ENCODE measurements around the gene TXNDC11. TPM values are rescaled to one million over a fixed set of nuclear protein-coding genes. Genes with fewer than 3 reads are reported as not detected.
A peak's percentile ranks its signal among the peaks of the same experiment; 100 is the strongest.

TXNDC11 gene
- total and polyA plus RNA-seq, 4 donors: 18.1 to 34.3 (median 31.2) TPM

- DNase-seq (ENCODE audit: low read depth in 4 of 6, low spot score in 6 of 6): no peak
- 96% methylated on average over 9 of the region's 12 CpGs for WGBS (ENCODE audit: insufficient coverage)
- Histone ChIP-seq H3K36me3 (ENCODE audit: control insufficient read depth, insufficient read depth, low read length) (peaks cover 47% of the 10 kb centered on the region), H3K9me3 (ENCODE audit: control insufficient read depth, insufficient read depth, low read length) (no peaks in the 10 kb centered on the region), H3K27ac (ENCODE audit: low read depth, low read length) (no peak overlapping the region), H3K27me3 (ENCODE audit: control insufficient read depth, insufficient read depth, low read length) (no peaks in the 10 kb centered on the region), H3K4me3 (ENCODE audit: low read depth, low read length) (no peak overlapping the region), H3K4me1 (ENCODE audit: control insufficient read depth, insufficient read depth, low read length) (peaks cover 4% of the 10 kb centered on the region)
These were observed 46.2 kb downstream of the TXNDC11 start for GRCh38 chr16:11696266-11697012.

DNA sequence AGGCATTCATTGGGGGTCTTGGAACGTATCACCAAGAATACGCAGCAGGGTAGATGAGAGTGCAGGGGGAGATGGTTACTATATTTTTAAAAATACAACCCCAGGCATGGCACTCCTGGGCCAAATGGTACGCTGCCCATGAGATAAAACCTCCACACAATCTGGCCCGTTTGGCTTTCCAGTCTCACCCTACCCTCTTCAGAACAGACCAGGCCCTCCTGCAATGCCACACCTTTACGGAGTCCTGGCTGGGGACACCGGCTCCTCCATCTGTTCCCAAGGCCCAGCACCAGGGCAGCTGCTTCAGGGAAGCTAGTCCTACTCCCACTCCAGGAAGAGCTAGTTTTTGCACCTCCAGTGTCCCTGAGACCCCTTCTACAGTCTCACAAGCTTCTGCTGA is 50.0 kb downstream of the TXNDC11 start:
- Histone ChIP-seq H3K36me3 (ENCODE audit: control insufficient read depth, insufficient read depth, low read length) (peaks cover 34% of the 10 kb centered on the region), H3K4me1 (ENCODE audit: control insufficient read depth, insufficient read depth, low read length) (peaks cover 14% of the 10 kb centered on the region), H3K27me3 (ENCODE audit: control insufficient read depth, insufficient read depth, low read length) (no peaks in the 10 kb centered on the region), H3K4me3 (ENCODE audit: low read depth, low read length) (no peak overlapping the region), H3K27ac (ENCODE audit: low read depth, low read length) (no peak overlapping the region), H3K9me3 (ENCODE audit: control insufficient read depth, insufficient read depth, low read length) (no peaks in the 10 kb centered on the region)
- 92% methylated on average over 4 of the region's 6 CpGs for WGBS (ENCODE audit: insufficient coverage)
- no peak for DNase-seq (ENCODE audit: low read depth in 4 of 6, low spot score in 6 of 6)

GRCh38 chr16:11692171-11692570 is 50.5 kb downstream of the TXNDC11 start:
- Histone ChIP-seq H3K4me3 (ENCODE audit: low read depth, low read length) (no peak overlapping the region), H3K27ac (ENCODE audit: low read depth, low read length) (no peak overlapping the region), H3K9me3 (ENCODE audit: control insufficient read depth, insufficient read depth, low read length) (no peaks in the 10 kb centered on the region), H3K36me3 (ENCODE audit: control insufficient read depth, insufficient read depth, low read length) (peaks cover 30% of the 10 kb centered on the region), H3K4me1 (ENCODE audit: control insufficient read depth, insufficient read depth, low read length) (peaks cover 18% of the 10 kb centered on the region), H3K27me3 (ENCODE audit: control insufficient read depth, insufficient read depth, low read length) (no peaks in the 10 kb centered on the region)
- DNase-seq (ENCODE audit: low read depth in 4 of 6, low spot score in 6 of 6): no peak
- 83% methylated on average over 4 of the region's 8 CpGs for WGBS (ENCODE audit: insufficient coverage)

GRCh38 chr16:11691771-11692170 is 50.9 kb downstream of the TXNDC11 start:
- no peaks in the 10 kb centered on the region for H3K9me3 ChIP-seq (ENCODE audit: control insufficient read depth, insufficient read depth, low read length)
- peaks cover 26% of the 10 kb centered on the region for H3K36me3 ChIP-seq (ENCODE audit: control insufficient read depth, insufficient read depth, low read length)
- peaks cover 18% of the 10 kb centered on the region for H3K4me1 ChIP-seq (ENCODE audit: control insufficient read depth, insufficient read depth, low read length)
- no peaks in the 10 kb centered on the region for H3K27me3 ChIP-seq (ENCODE audit: control insufficient read depth, insufficient read depth, low read length)
- DNase-seq (ENCODE audit: low read depth in 4 of 6, low spot score in 6 of 6): no peak
- H3K27ac ChIP-seq (ENCODE audit: low read depth, low read length): no peak overlapping the region
- WGBS (ENCODE audit: insufficient coverage): 94% methylated on average over 13 of the region's 15 CpGs
- H3K4me3 ChIP-seq (ENCODE audit: low read depth, low read length): no peak overlapping the region

- DNase-seq (ENCODE audit: low read depth in 4 of 6, low spot score in 6 of 6): no peak
- H3K36me3 ChIP-seq (ENCODE audit: control insufficient read depth, insufficient read depth, low read length): peaks cover 20% of the 10 kb centered on the region
These were observed 51.4 kb downstream of the TXNDC11 start for GRCh38 chr16:11691235-11691634.

DNA sequence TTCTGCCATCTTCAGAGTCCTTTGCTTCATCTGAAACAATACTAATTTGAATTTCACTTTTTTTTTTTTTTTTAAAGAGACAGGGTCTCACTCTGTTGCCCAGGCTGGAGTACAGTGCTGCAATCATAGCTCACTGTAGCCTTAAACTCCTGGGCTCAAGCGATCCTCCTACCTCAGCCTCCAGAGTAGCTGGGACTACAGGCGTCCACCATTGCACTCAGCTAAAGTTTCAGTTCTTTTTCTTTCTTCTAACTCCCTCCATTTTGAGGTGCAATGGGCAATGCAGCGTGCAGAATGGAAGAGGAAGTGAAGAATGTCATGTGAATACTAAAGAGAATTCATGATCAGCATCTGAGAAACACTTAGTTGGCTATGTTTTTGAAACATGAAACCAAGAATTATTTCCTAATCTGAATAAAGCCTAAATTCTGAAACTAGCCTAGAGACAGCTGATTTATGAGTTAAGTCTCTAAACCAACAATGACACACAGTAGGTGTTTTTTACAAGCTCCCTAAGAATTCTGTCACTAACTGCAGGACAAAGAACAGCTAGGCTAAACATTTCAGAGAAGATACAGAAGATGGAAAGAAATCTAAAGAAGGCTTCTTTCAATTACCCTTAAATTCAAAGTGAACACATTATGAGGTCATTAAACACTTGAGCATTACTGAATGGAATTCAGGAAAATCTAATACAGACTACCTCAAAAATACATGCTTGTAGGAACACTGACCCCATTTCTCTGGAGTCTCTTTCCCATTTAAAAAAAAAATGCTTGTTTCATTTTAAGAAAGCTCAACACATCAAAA is 53.4 kb downstream of the TXNDC11 start:
- Histone ChIP-seq H3K9me3 (ENCODE audit: control insufficient read depth, insufficient read depth, low read length) (no peaks in the 10 kb centered on the region), H3K4me1 (ENCODE audit: control insufficient read depth, insufficient read depth, low read length) (peaks cover 28% of the 10 kb centered on the region), H3K27me3 (ENCODE audit: control insufficient read depth, insufficient read depth, low read length) (no peaks in the 10 kb centered on the region), H3K4me3 (ENCODE audit: low read depth, low read length) (no peak overlapping the region), H3K36me3 (ENCODE audit: control insufficient read depth, insufficient read depth, low read length) (peaks cover 24% of the 10 kb centered on the region), H3K27ac (ENCODE audit: low read depth, low read length) (peak overlapping the region; percentile 67)
- WGBS (ENCODE audit: insufficient coverage): 100% methylated on average over 1 of the region's 3 CpGs
- no peak for DNase-seq (ENCODE audit: low read depth in 4 of 6, low spot score in 6 of 6)

More at GRCh38 chr16:11691235-11691634, 51.4 kb downstream of the TXNDC11 start:
- 86% methylated on average over 2 of the region's 5 CpGs for WGBS (ENCODE audit: insufficient coverage)
- H3K4me1 ChIP-seq (ENCODE audit: control insufficient read depth, insufficient read depth, low read length): peaks cover 18% of the 10 kb centered on the region
- no peak overlapping the region for H3K27ac ChIP-seq (ENCODE audit: low read depth, low read length)
- no peak overlapping the region for H3K4me3 ChIP-seq (ENCODE audit: low read depth, low read length)
- no peaks in the 10 kb centered on the region for H3K27me3 ChIP-seq (ENCODE audit: control insufficient read depth, insufficient read depth, low read length)
- no peaks in the 10 kb centered on the region for H3K9me3 ChIP-seq (ENCODE audit: control insufficient read depth, insufficient read depth, low read length)

GRCh38 chr16:11688520-11688886 is 54.2 kb downstream of the TXNDC11 start:
- peaks cover 32% of the 10 kb centered on the region for H3K4me1 ChIP-seq (ENCODE audit: control insufficient read depth, insufficient read depth, low read length)
- H3K36me3 ChIP-seq (ENCODE audit: control insufficient read depth, insufficient read depth, low read length): peaks cover 27% of the 10 kb centered on the region
- no CpG with 5 or more reads among the region's 1 CpG for WGBS (ENCODE audit: insufficient coverage)
- no peaks in the 10 kb centered on the region for H3K9me3 ChIP-seq (ENCODE audit: control insufficient read depth, insufficient read depth, low read length)
- H3K4me3 ChIP-seq (ENCODE audit: low read depth, low read length): no peak overlapping the region
- H3K27me3 ChIP-seq (ENCODE audit: control insufficient read depth, insufficient read depth, low read length): no peaks in the 10 kb centered on the region
- no peak for DNase-seq (ENCODE audit: low read depth in 4 of 6, low spot score in 6 of 6)
- H3K27ac ChIP-seq (ENCODE audit: low read depth, low read length): peak overlapping the region; percentile 27

DNA sequence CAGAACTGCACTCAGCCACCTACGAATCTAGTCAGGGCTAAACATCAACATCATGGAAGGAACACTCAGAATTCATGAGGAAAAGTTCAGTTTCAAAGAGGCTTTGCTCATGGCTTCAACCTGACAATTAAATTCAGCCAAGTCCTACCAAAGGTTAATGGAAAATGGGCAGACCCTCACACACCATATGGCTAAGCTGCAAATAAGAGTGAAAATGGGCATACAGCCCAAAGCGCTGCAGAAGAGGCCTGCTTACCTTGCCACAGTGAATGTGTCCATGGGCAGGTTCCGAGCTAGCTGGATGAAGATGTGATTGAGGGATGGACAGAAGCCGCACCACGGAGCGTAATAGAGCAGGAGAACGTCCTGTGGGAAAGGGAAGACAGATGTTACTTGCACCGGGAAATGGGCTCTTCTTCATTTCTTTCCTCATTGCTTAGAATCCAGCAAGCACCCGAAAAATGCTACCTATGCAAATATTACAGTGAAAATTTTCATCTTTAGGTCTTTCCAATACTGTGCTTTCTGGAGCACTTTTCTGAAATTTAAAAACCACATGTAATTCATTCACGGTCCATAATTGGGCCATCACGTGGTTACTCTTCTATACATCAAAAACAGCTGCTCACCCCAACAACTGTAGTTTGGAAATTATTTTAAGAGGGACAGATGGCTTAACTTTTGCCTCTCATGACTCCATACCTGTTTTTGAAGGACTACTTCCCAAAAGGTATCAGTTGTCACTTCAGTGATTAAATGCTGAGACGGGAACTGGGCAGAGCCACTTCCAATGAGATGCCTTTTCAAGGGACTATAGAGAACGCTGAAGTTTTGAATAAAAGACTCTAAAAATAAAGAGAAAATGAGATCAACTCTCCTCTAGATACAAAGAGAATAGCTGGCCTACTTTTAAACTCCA is 54.8 kb downstream of the TXNDC11 start:
- DNase-seq (ENCODE audit: low read depth in 4 of 6, low spot score in 6 of 6): peak in 1 of 6 donors; percentile 60
- H3K9me3 ChIP-seq (ENCODE audit: control insufficient read depth, insufficient read depth, low read length): no peaks in the 10 kb centered on the region
- no peaks in the 10 kb centered on the region for H3K27me3 ChIP-seq (ENCODE audit: control insufficient read depth, insufficient read depth, low read length)
- H3K4me1 ChIP-seq (ENCODE audit: control insufficient read depth, insufficient read depth, low read length): peaks cover 36% of the 10 kb centered on the region
- WGBS (ENCODE audit: insufficient coverage): 91% methylated on average over 8 of the region's 13 CpGs
- no peak overlapping the region for H3K4me3 ChIP-seq (ENCODE audit: low read depth, low read length)
- peaks cover 30% of the 10 kb centered on the region for H3K36me3 ChIP-seq (ENCODE audit: control insufficient read depth, insufficient read depth, low read length)
- H3K27ac ChIP-seq (ENCODE audit: low read depth, low read length): peak overlapping the region; percentile 27

DNA sequence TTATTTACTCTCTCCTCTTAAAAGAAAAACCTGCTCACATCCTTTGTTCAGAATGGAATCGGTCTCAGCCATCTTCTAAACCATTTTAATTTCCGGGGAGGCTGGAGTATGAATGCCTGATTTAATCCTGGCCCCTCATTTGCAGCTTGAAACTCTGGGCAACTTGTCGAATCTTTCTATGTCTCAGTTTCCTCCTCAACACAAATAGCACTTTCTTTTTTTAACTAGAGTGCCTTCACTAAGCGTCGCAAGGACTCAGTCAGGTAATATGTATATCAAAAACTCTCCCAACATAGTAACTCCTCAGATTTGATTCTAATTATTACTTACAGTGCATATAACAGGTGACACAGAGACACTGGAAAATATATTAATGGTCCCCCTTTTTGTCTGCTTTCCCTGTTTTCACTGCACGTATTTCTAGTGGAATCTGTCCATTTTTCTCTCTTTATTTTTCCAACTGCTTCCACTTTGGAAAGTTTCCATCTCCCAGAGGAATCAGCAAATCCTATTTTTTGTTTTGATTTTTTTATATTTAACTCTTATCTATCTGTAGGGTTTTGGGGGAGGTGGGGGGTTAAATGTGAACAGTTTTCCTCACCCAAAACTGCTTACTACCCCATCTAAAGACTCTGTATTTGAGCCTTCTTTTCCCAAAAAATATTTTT is 55.8 kb downstream of the TXNDC11 start:
- no peak overlapping the region for H3K4me3 ChIP-seq (ENCODE audit: low read depth, low read length)
- 32% methylated on average over 3 of the region's 6 CpGs for WGBS (ENCODE audit: insufficient coverage)
- no peak for DNase-seq (ENCODE audit: low read depth in 4 of 6, low spot score in 6 of 6)
- H3K27ac ChIP-seq (ENCODE audit: low read depth, low read length): peak overlapping the region; percentile 48
- no peaks in the 10 kb centered on the region for H3K27me3 ChIP-seq (ENCODE audit: control insufficient read depth, insufficient read depth, low read length)
- H3K4me1 ChIP-seq (ENCODE audit: control insufficient read depth, insufficient read depth, low read length): peaks cover 40% of the 10 kb centered on the region
- H3K36me3 ChIP-seq (ENCODE audit: control insufficient read depth, insufficient read depth, low read length): peaks cover 29% of the 10 kb centered on the region
- no peaks in the 10 kb centered on the region for H3K9me3 ChIP-seq (ENCODE audit: control insufficient read depth, insufficient read depth, low read length)

Measured in spinal cord (tissue), 10 donors.